HCT116 (cell line): Measurements from ENCODE around the gene DNAAF8. TPM values are rescaled to one million over a fixed set of nuclear protein-coding genes. Genes with fewer than 3 reads are reported as not detected.

Experiments
- ATAC-seq: fragments of 200-7000 bp; cut with Tn5 transposase; 2 replicates; pipeline ENCODE4 v1.9.1; 2020; ENCODE audit warnings: mild to moderate bottlenecking, moderate library complexity
- BruUV-seq: library from RNA; stranded (reverse); fragments of 400-500 nt; replicated peaks from 2 replicates; lab custom pipeline; 2021; lab: Mats Ljungman, UMichigan
- CTCF ChIA-PET: fragments of 300-600 bp; sonication (Branson Sonifier 250); formaldehyde crosslinking; loops from one replicate; lab custom pipeline; 2021; ENCODE audit warnings: antibody characterized with exemption; lab: Charles Lee
- POLR2A ChIA-PET: fragments of 300-600, 350-600 bp; sonication (Branson Sonifier 250); formaldehyde crosslinking; loops from one replicate; lab custom pipeline; 2021; ENCODE audit warnings: antibody characterized with exemption; lab: Charles Lee
- RAD21 ChIA-PET, 2 experiments: fragments of 300-600 bp; sonication (Branson Sonifier 250); formaldehyde crosslinking; loops; one replicate each; lab custom pipeline; 2023; ENCODE audit warnings: low total read pairs in 2 of 2; ENCODE audit not compliant: uncharacterized antibody in 2 of 2, unreplicated experiment in 2 of 2, low non-redundant PET in 1 of 2; lab: Charles Lee
- DNase-seq: peaks from one replicate; pipeline ENCODE4 v3.0.0-alpha.2; 2010; ENCODE audit warnings: low read depth, low spot score
- H2AFZ ChIP-seq: fragments of 200-600 bp; shearing (Covaris generic), sonication (generic); 2 replicates; pipeline ENCODE4 v1.6.1; 2017; ENCODE audit warnings: low read depth, mixed run types, mixed read lengths, antibody characterized with exemption, low read length; ENCODE audit not compliant: poor library complexity, severe bottlenecking
- H3K27ac ChIP-seq: 2 replicates; pipeline ENCODE4 v1.5.1; 2012; ENCODE audit warnings: low read depth, low read length
- H3K27me3 ChIP-seq: fragments of 200-600 bp; sonication (generic); 2 replicates; pipeline ENCODE4 v1.6.1; 2016; ENCODE audit warnings: mixed run types, low read length, mixed read lengths; ENCODE audit not compliant: insufficient read depth
- H3K36me3 ChIP-seq, 2 experiments: fragments of 200-500 bp in 1 of 2; fragments of 200-600 bp in 1 of 2; sonication (Bioruptor generic) in 1 of 2; sonication (generic) in 1 of 2; 2 replicates each; pipeline versions ENCODE4 v1.5.1 to v1.6.1; 2014 to 2016; ENCODE audit warnings: low read length in 2 of 2, inconsistent platforms in 1 of 2, mixed read lengths in 1 of 2, mixed run types in 1 of 2; ENCODE audit not compliant: insufficient read depth in 2 of 2, control insufficient read depth in 1 of 2
- H3K4me1 ChIP-seq, 2 experiments: fragments of 200-600 bp in 1 of 2; sonication (generic) in 1 of 2; 2 replicates each; pipeline versions ENCODE4 v1.5.1 to v1.6.1; 2012 to 2017; ENCODE audit warnings: low read length in 2 of 2, inconsistent platforms in 1 of 2, mild to moderate bottlenecking in 1 of 2, mixed read lengths in 1 of 2, mixed run types in 1 of 2, moderate library complexity in 1 of 2; ENCODE audit not compliant: insufficient read depth in 2 of 2, control insufficient read depth in 1 of 2
- H3K4me2 ChIP-seq: fragments of 200-600 bp; sonication (generic); 2 replicates; pipeline ENCODE4 v1.6.1; 2017; ENCODE audit warnings: mixed run types, low read length, mixed read lengths
- H3K4me3 ChIP-seq, 2 experiments: fragments of 200-600 bp in 1 of 2; sonication (generic) in 1 of 2; replicated peaks in 1 of 2; 2 replicates each; pipeline ENCODE4 v1.5.1; 2011 to 2016; ENCODE audit warnings: low read length in 2 of 2, control low read depth in 1 of 2, low read depth in 1 of 2, mild to moderate bottlenecking in 1 of 2, mixed read lengths in 1 of 2, mixed run types in 1 of 2
- H3K79me2 ChIP-seq: fragments of 200-600 bp; sonication (generic); 2 replicates; pipeline ENCODE4 v1.6.1; 2017; ENCODE audit warnings: mild to moderate bottlenecking, mixed run types, low read length, moderate library complexity, mixed read lengths; ENCODE audit not compliant: insufficient read depth
- H3K9ac ChIP-seq: fragments of 200-600 bp; sonication (generic); 2 replicates; pipeline ENCODE4 v1.6.1; 2016; ENCODE audit warnings: low read length, mixed read lengths
- H3K9me2 ChIP-seq: fragments of 200-600 bp; sonication (generic), shearing (Covaris generic); 2 replicates; pipeline ENCODE4 v1.6.1; 2017; ENCODE audit warnings: mixed run types, mild to moderate bottlenecking, moderate library complexity; ENCODE audit not compliant: insufficient read depth
- H3K9me3 ChIP-seq, 2 experiments: fragments of 200-500 bp in 1 of 2; fragments of 200-600 bp in 1 of 2; sonication (Bioruptor generic) in 1 of 2; sonication (generic) in 1 of 2; 2 replicates each; pipeline ENCODE4 v1.6.1; 2014 to 2017; ENCODE audit warnings: low read length in 2 of 2, mixed read lengths in 2 of 2, inconsistent platforms in 1 of 2, low read depth in 1 of 2, mild to moderate bottlenecking in 1 of 2, mixed run types in 1 of 2, moderate library complexity in 1 of 2; ENCODE audit not compliant: control insufficient read depth in 1 of 2, insufficient read depth in 1 of 2
- H4K20me1 ChIP-seq: fragments of 200-600 bp; sonication (generic), shearing (Covaris generic); 2 replicates; pipeline ENCODE4 v1.6.1; 2017; ENCODE audit warnings: mixed run types, mild to moderate bottlenecking, moderate library complexity; ENCODE audit not compliant: insufficient read depth
- CBX3 ChIP-seq: IDR thresholded peaks from 2 replicates; pipeline ENCODE4 v1.6.1; 2012; ENCODE audit warnings: low read depth
- EGR1 ChIP-seq: IDR thresholded peaks from 2 replicates; pipeline ENCODE4 v1.6.1; 2012; ENCODE audit warnings: low read depth
- ELF1 ChIP-seq: IDR thresholded peaks from 2 replicates; pipeline ENCODE4 v1.6.1; 2012; ENCODE audit warnings: low read depth, borderline replicate concordance
- EZH2 ChIP-seq: fragments of 200-600 bp; sonication (generic); IDR thresholded peaks from 2 replicates; pipeline ENCODE4 v1.6.1; 2017; ENCODE audit warnings: antibody characterized with exemption, mixed run types
- FOSL1 ChIP-seq: IDR thresholded peaks from 2 replicates; pipeline ENCODE4 v1.6.1; 2012; ENCODE audit warnings: low read depth
- JUND ChIP-seq: IDR thresholded peaks from 2 replicates; pipeline ENCODE4 v1.6.1; 2012
- POLR2A ChIP-seq: IDR thresholded peaks from 2 replicates; pipeline ENCODE4 v1.7.0; 2011; ENCODE audit warnings: borderline replicate concordance; ENCODE audit not compliant: insufficient read depth, insufficient read length; ENCODE audit errors: extremely low read depth
- POLR2AphosphoS5 ChIP-seq: IDR thresholded peaks from 2 replicates; pipeline ENCODE4 v1.6.1; 2011; ENCODE audit warnings: mild to moderate bottlenecking, low read depth, low read length, moderate library complexity
- TCF7L2 ChIP-seq: IDR thresholded peaks from 2 replicates; pipeline ENCODE4 v1.7.0; 2011; ENCODE audit warnings: borderline replicate concordance, inconsistent platforms; ENCODE audit not compliant: insufficient read depth, insufficient read length; ENCODE audit errors: extremely low read depth
- YY1 ChIP-seq: IDR thresholded peaks from 2 replicates; pipeline ENCODE4 v1.6.1; 2011; ENCODE audit warnings: low read length, low read depth, moderate library complexity, mild to moderate bottlenecking; ENCODE audit not compliant: insufficient replicate concordance; ENCODE audit errors: extremely low read depth
- ZNF274 ChIP-seq: fragments of 200-500 bp; sonication (Bioruptor generic); IDR thresholded peaks from 2 replicates; pipeline ENCODE4 v1.6.1; 2014; ENCODE audit warnings: mild to moderate bottlenecking, low read depth, low read length, inconsistent platforms
- intact Hi-C: fragments of 100-400 bp; cut with micrococcal nuclease; formaldehyde crosslinking; loops from 2 replicates; pipeline ENCODE4 v1.10.0; 2022
- total RNA-seq: library from RNA; stranded (reverse); gene quantifications from one replicate; pipeline ENCODE4 v1.2.1, GENCODE V29; 2021; ENCODE audit not compliant: unreplicated experiment
- TF ChIP-seq, protein P1 (sequence below), 3 experiments: fragments of 200-600 bp in 1 of 3; sonication (generic) in 1 of 3; IDR thresholded peaks in 2 of 3; conservative IDR thresholded peaks in 1 of 3; 2 replicates each; pipeline ENCODE4 v1.5.1; 2012 to 2017; ENCODE audit warnings: low read depth in 2 of 3, low read length in 2 of 3, antibody characterized with exemption in 1 of 3, borderline replicate concordance in 1 of 3, control low read depth in 1 of 3, mild to moderate bottlenecking in 1 of 3, mixed read lengths in 1 of 3, mixed run types in 1 of 3, moderate library complexity in 1 of 3; ENCODE audit not compliant: insufficient read depth in 1 of 3
- TF ChIP-seq, protein P2 (sequence below): IDR thresholded peaks from 2 replicates; pipeline ENCODE4 v1.6.1; 2011; ENCODE audit warnings: mild to moderate bottlenecking, low read length, moderate library complexity; ENCODE audit not compliant: insufficient replicate concordance; ENCODE audit errors: extremely low read depth
- TF ChIP-seq, protein P3 (sequence below): IDR thresholded peaks from 2 replicates; pipeline ENCODE4 v1.6.1; 2012
- TF ChIP-seq, protein P4 (sequence below): IDR thresholded peaks from 2 replicates; pipeline ENCODE4 v1.6.1; 2012; ENCODE audit warnings: low read depth

Gene DNAAF8
- total RNA-seq, 1 experiment from 2014 or later = 1.0 TPM

DNA sequence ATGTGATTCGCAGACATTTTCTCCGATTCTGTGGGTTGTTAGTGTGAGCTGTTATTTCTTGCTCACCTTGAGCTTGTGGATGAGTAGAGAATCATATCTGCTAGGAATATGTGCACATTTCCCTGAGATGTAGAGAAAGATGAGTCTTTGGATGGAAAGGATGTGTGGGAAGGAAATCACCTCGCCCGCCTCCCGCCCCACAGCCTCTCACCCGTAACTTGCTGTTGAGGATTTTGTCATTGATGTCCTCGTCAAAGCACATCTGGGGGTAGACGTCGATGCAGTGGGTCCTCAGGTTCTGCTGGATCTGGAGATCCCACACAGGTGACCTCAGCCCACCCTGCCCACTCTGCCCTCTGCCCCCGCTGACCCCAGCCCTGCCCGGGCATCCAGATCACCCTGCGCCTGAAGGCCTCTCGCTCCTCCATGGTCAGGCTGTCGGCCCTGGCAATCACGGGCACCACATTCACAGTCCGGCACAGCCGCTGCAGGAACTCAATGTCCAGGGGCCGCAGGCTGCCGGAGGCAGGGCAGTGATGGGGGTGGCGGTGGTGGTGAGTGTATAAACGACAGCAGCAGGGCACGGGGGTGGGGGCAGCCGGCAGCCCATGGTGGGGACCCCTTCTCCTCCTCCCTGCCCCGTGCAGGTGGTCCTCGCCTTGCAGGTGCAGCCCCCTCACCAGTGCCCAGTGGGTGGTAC, 49.1 kb downstream of the DNAAF8 start:
- no peak for ATAC-seq
- TF ChIP-seq ELF1 (no peak), YY1 (no peak), FOSL1 (no peak), POLR2A (no peak), JUND (no peak), CBX3 (no peak), EZH2 (no peak), POLR2AphosphoS5 (no peak), TCF7L2 (no peak), ZNF274 (no peak), EGR1 (no peak)
- TF ChIP-seq, protein P1, sequence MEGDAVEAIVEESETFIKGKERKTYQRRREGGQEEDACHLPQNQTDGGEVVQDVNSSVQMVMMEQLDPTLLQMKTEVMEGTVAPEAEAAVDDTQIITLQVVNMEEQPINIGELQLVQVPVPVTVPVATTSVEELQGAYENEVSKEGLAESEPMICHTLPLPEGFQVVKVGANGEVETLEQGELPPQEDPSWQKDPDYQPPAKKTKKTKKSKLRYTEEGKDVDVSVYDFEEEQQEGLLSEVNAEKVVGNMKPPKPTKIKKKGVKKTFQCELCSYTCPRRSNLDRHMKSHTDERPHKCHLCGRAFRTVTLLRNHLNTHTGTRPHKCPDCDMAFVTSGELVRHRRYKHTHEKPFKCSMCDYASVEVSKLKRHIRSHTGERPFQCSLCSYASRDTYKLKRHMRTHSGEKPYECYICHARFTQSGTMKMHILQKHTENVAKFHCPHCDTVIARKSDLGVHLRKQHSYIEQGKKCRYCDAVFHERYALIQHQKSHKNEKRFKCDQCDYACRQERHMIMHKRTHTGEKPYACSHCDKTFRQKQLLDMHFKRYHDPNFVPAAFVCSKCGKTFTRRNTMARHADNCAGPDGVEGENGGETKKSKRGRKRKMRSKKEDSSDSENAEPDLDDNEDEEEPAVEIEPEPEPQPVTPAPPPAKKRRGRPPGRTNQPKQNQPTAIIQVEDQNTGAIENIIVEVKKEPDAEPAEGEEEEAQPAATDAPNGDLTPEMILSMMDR (IDR thresholded peaks at IDR 0.05 in 2 of 3, conservative IDR thresholded peaks at IDR 0.05 in 1 of 3; ENCODE audit: borderline replicate concordance in 1 of 3, insufficient read depth in 1 of 3, low read depth in 2 of 3, low read length in 2 of 3) = no peak
- TF ChIP-seq, protein P2, sequence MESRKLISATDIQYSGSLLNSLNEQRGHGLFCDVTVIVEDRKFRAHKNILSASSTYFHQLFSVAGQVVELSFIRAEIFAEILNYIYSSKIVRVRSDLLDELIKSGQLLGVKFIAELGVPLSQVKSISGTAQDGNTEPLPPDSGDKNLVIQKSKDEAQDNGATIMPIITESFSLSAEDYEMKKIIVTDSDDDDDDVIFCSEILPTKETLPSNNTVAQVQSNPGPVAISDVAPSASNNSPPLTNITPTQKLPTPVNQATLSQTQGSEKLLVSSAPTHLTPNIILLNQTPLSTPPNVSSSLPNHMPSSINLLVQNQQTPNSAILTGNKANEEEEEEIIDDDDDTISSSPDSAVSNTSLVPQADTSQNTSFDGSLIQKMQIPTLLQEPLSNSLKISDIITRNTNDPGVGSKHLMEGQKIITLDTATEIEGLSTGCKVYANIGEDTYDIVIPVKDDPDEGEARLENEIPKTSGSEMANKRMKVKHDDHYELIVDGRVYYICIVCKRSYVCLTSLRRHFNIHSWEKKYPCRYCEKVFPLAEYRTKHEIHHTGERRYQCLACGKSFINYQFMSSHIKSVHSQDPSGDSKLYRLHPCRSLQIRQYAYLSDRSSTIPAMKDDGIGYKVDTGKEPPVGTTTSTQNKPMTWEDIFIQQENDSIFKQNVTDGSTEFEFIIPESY = no peak
- TF ChIP-seq, protein P3, sequence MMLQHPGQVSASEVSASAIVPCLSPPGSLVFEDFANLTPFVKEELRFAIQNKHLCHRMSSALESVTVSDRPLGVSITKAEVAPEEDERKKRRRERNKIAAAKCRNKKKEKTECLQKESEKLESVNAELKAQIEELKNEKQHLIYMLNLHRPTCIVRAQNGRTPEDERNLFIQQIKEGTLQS = no peak
- TF ChIP-seq, protein P4, sequence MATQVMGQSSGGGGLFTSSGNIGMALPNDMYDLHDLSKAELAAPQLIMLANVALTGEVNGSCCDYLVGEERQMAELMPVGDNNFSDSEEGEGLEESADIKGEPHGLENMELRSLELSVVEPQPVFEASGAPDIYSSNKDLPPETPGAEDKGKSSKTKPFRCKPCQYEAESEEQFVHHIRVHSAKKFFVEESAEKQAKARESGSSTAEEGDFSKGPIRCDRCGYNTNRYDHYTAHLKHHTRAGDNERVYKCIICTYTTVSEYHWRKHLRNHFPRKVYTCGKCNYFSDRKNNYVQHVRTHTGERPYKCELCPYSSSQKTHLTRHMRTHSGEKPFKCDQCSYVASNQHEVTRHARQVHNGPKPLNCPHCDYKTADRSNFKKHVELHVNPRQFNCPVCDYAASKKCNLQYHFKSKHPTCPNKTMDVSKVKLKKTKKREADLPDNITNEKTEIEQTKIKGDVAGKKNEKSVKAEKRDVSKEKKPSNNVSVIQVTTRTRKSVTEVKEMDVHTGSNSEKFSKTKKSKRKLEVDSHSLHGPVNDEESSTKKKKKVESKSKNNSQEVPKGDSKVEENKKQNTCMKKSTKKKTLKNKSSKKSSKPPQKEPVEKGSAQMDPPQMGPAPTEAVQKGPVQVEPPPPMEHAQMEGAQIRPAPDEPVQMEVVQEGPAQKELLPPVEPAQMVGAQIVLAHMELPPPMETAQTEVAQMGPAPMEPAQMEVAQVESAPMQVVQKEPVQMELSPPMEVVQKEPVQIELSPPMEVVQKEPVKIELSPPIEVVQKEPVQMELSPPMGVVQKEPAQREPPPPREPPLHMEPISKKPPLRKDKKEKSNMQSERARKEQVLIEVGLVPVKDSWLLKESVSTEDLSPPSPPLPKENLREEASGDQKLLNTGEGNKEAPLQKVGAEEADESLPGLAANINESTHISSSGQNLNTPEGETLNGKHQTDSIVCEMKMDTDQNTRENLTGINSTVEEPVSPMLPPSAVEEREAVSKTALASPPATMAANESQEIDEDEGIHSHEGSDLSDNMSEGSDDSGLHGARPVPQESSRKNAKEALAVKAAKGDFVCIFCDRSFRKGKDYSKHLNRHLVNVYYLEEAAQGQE = no peak
- TF ChIP-seq, all 23 proteins: peak for 0
- DNase-seq = no peak
- ChIA-PET POLR2A (no interaction called here), RAD21 (no interaction called here), CTCF (no interaction called here)
- H3K27me3 ChIP-seq = no peaks in the 10 kb centered on the region
- BruUV-seq = no TSS peak
- H3K9me2 ChIP-seq = no peaks in the 10 kb centered on the region
- H3K4me1 ChIP-seq = peaks cover 3 to 12% of the 10 kb centered on the region in 2 experiments; a peak in 3 of 4 replicates
- H3K36me3 ChIP-seq = no peaks in the 10 kb centered on the region
- no peak overlapping the region for H3K27ac ChIP-seq
- H2AFZ ChIP-seq = no peak overlapping the region
- H4K20me1 ChIP-seq = no peaks in the 10 kb centered on the region
- H3K9ac ChIP-seq = no peak overlapping the region
- intact Hi-C loops = no loop called here
- H3K4me3 ChIP-seq = no peak overlapping the region
- no peaks in the 10 kb centered on the region for H3K9me3 ChIP-seq
- no peak overlapping the region for H3K4me2 ChIP-seq
- no peaks in the 10 kb centered on the region for H3K79me2 ChIP-seq
